ENCODE results near the gene MYBL2. TPM values are rescaled to one million over a fixed set of nuclear protein-coding genes. Genes with fewer than 3 reads are reported as not detected.

MYBL2 gene
- total RNA-seq, 1 donor from 2014 or later: 19.0 TPM

GRCh38 chr20:43662943-43663655 lies 3.8 kb upstream of the MYBL2 start:
- Mint-ChIP-seq H3K36me3 (ENCODE audit: unreplicated experiment) (no peaks in the 10 kb centered on the region), H3K27ac (ENCODE audit: unreplicated experiment) (no peak overlapping the region), H3K27me3 (ENCODE audit: unreplicated experiment) (no peaks in the 10 kb centered on the region), H3K4me1 (ENCODE audit: low read depth, unreplicated experiment) (no peaks in the 10 kb centered on the region), H3K9me3 (ENCODE audit: unreplicated experiment) (no peaks in the 10 kb centered on the region), H3K4me3 (ENCODE audit: unreplicated experiment) (no peak overlapping the region)
- no peak for TF ChIP-seq CTCF (IDR thresholded peaks at IDR 0.05; ENCODE audit: partially characterized antibody, unreplicated experiment)
- no peak for DNase-seq

GRCh38 chr20:43665466-43666176 lies 1.3 kb upstream of the MYBL2 start:
- no peak for DNase-seq
- peaks cover 2% of the 10 kb centered on the region for H3K9me3 Mint-ChIP-seq (ENCODE audit: unreplicated experiment)
- no peaks in the 10 kb centered on the region for H3K36me3 Mint-ChIP-seq (ENCODE audit: unreplicated experiment)
- H3K4me1 Mint-ChIP-seq (ENCODE audit: low read depth, unreplicated experiment): no peaks in the 10 kb centered on the region
- peak overlapping the region; percentile 53 for H3K4me3 Mint-ChIP-seq (ENCODE audit: unreplicated experiment)
- H3K27ac Mint-ChIP-seq (ENCODE audit: unreplicated experiment): no peak overlapping the region
- no peaks in the 10 kb centered on the region for H3K27me3 Mint-ChIP-seq (ENCODE audit: unreplicated experiment)
- no peak for TF ChIP-seq CTCF (IDR thresholded peaks at IDR 0.05; ENCODE audit: partially characterized antibody, unreplicated experiment)

- DNase-seq: peak; percentile 63
Measured at GRCh38 chr20:43667341-43668132, 623 bp downstream of the MYBL2 start.

GRCh38 chr20:43669332-43669731 lies 2.4 kb downstream of the MYBL2 start:
- DNase-seq: no peak
- H3K9me3 Mint-ChIP-seq (ENCODE audit: unreplicated experiment): peaks cover 2% of the 10 kb centered on the region
- H3K27ac Mint-ChIP-seq (ENCODE audit: unreplicated experiment): no peak overlapping the region
- no peaks in the 10 kb centered on the region for H3K27me3 Mint-ChIP-seq (ENCODE audit: unreplicated experiment)
- peaks cover 2% of the 10 kb centered on the region for H3K4me1 Mint-ChIP-seq (ENCODE audit: low read depth, unreplicated experiment)
- TF ChIP-seq CTCF (IDR thresholded peaks at IDR 0.05; ENCODE audit: partially characterized antibody, unreplicated experiment): no peak
- no peaks in the 10 kb centered on the region for H3K36me3 Mint-ChIP-seq (ENCODE audit: unreplicated experiment)
- H3K4me3 Mint-ChIP-seq (ENCODE audit: unreplicated experiment): no peak overlapping the region

More at GRCh38 chr20:43667341-43668132, 623 bp downstream of the MYBL2 start:
- no peaks in the 10 kb centered on the region for H3K36me3 Mint-ChIP-seq (ENCODE audit: unreplicated experiment)
- H3K27ac Mint-ChIP-seq (ENCODE audit: unreplicated experiment): peak overlapping the region; percentile 48
- H3K4me1 Mint-ChIP-seq (ENCODE audit: low read depth, unreplicated experiment): no peaks in the 10 kb centered on the region
- no peaks in the 10 kb centered on the region for H3K27me3 Mint-ChIP-seq (ENCODE audit: unreplicated experiment)
- peaks cover 2% of the 10 kb centered on the region for H3K9me3 Mint-ChIP-seq (ENCODE audit: unreplicated experiment)
- TF ChIP-seq CTCF (IDR thresholded peaks at IDR 0.05; ENCODE audit: partially characterized antibody, unreplicated experiment): no peak
- H3K4me3 Mint-ChIP-seq (ENCODE audit: unreplicated experiment): peak overlapping the region; percentile 82
